ENCODE results near the gene F3. TPM values are rescaled to one million over a fixed set of nuclear protein-coding genes. Genes with fewer than 3 reads are reported as not detected.

F3 gene
- total RNA-seq, 1 donor: 506 TPM

DNA sequence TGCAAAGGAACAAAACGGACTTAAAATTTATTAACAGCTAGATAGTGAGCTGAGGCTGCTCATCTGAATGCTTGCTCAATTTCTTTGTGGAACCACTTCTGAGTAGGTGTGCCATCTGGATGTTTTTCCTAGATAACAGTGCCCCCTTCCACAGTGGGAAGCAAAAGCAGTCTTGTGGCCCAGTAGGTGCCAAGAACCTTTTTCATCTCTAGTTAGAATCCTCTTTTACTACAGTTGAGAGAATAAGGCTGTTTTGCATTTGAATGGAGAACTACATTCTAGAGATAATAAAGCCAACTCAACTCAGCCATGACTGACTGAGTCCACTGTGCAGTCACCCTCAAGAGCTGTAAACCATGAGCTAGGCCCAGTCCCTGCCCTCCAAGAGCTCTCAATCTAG lies 13.3 kb downstream of the F3 start:
- peak; percentile 93 for DNase-seq (ENCODE audit: low read depth)
- TF ChIP-seq, protein P1, sequence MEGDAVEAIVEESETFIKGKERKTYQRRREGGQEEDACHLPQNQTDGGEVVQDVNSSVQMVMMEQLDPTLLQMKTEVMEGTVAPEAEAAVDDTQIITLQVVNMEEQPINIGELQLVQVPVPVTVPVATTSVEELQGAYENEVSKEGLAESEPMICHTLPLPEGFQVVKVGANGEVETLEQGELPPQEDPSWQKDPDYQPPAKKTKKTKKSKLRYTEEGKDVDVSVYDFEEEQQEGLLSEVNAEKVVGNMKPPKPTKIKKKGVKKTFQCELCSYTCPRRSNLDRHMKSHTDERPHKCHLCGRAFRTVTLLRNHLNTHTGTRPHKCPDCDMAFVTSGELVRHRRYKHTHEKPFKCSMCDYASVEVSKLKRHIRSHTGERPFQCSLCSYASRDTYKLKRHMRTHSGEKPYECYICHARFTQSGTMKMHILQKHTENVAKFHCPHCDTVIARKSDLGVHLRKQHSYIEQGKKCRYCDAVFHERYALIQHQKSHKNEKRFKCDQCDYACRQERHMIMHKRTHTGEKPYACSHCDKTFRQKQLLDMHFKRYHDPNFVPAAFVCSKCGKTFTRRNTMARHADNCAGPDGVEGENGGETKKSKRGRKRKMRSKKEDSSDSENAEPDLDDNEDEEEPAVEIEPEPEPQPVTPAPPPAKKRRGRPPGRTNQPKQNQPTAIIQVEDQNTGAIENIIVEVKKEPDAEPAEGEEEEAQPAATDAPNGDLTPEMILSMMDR (IDR thresholded peaks at IDR 0.05; ENCODE audit: insufficient read depth, low read depth, low read length): peak; percentile 13
- H3K4me3 ChIP-seq (ENCODE audit: low read depth, low read length): no peak overlapping the region

DNA sequence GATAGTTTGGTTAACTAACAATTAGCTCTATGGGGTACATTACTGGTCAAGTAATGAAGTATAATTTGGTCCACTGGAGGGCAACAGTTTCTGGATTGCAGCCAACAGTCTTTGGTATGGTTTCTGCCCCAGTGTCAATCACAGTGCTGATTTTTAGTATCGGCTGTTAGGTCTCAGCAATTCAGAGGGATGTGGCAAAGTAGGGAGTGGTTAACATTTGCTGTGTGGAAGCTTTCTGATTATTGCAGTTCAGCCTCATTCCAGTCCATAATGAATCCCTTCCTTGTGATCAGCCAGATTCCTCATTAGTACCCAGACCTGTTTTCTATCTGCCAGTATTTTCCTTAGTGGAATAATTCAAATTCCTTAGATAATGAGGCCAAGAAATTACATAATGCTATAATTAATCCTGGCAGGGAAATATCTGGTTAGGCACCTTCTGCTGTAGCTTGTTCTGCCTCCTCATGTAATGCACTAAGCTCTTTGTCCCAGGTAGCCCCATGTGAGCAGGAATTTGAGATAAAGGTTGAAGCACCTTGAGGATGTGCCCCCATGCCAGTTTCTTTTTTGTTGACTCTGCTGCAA lies 14.0 kb downstream of the F3 start:
- DNase-seq (ENCODE audit: low read depth): peak; percentile 93
- no peak overlapping the region for H3K4me3 ChIP-seq (ENCODE audit: low read depth, low read length)
- TF ChIP-seq, protein P1 (IDR thresholded peaks at IDR 0.05; ENCODE audit: insufficient read depth, low read depth, low read length): peak; percentile 8

- DNase-seq (ENCODE audit: low read depth): peak; percentile 48
- no peak overlapping the region for H3K4me3 ChIP-seq (ENCODE audit: low read depth, low read length)
- TF ChIP-seq, protein P1 (IDR thresholded peaks at IDR 0.05; ENCODE audit: insufficient read depth, low read depth, low read length): no peak
These were observed 15.2 kb downstream of the F3 start for GRCh38 chr1:94526152-94526980.

DNA sequence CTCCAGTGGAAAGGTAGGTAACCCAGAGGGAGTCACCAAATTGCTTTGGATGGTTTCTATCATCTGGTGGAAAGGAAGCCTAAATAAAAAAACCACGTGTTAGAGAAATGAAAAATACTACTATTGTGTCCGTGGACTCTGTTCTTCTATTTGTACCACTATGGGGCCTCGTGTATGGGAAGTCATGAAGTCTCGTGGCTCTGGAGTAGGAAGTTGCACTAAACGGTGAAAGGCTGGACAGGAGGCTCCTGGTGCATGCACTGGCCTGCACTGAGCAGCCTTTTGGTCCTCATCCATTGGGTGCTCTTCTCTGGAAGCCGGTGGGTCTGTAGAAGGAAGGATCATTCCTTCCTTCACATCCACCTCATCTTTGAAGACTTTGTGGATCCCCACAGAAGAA lies 17.0 kb downstream of the F3 start:
- TF ChIP-seq, protein P1 (IDR thresholded peaks at IDR 0.05; ENCODE audit: insufficient read depth, low read depth, low read length): no peak
- DNase-seq (ENCODE audit: low read depth): no peak

GRCh38 chr1:94522304-94522703 lies 19.3 kb downstream of the F3 start:
- DNase-seq (ENCODE audit: low read depth): peak; percentile 77
- no peak overlapping the region for H3K4me3 ChIP-seq (ENCODE audit: low read depth, low read length)
- TF ChIP-seq, protein P1 (IDR thresholded peaks at IDR 0.05; ENCODE audit: insufficient read depth, low read depth, low read length): peak; percentile 53

More for the DNA sequence above, 17.0 kb downstream of the F3 start:
- no peak overlapping the region for H3K4me3 ChIP-seq (ENCODE audit: low read depth, low read length)

GRCh38 chr1:94519351-94519750 lies 22.2 kb downstream of the F3 start:
- TF ChIP-seq, protein P1 (IDR thresholded peaks at IDR 0.05; ENCODE audit: insufficient read depth, low read depth, low read length): no peak
- H3K4me3 ChIP-seq (ENCODE audit: low read depth, low read length): no peak overlapping the region
- no peak for DNase-seq (ENCODE audit: low read depth)

Data from fibroblast of villous mesenchyme (primary cell).